NCI-H460 (cell line): ENCODE results near the gene GNAZ. TPM values are rescaled to one million over a fixed set of nuclear protein-coding genes. Genes with fewer than 3 reads are reported as not detected.

Source experiments
- DNase-seq: peaks from one replicate; pipeline ENCODE4 v3.0.0-alpha.2; 2016; ENCODE audit warnings: low read depth; ENCODE audit errors: extremely low read depth
- total RNA-seq: library from RNA; depleted of rRNA; stranded (reverse); fragments of >200 nt; shearing (Covaris generic); gene quantifications from 2 replicates; pipeline ENCODE4 v1.2.3, GENCODE V29; 2014

GNAZ gene
- total RNA-seq, 1 experiment from 2014 or later, result 4.0 TPM

- no peak for DNase-seq
These were observed 20.1 kb downstream of the GNAZ start for GRCh38 chr22:23090457-23090835.

- no peak for DNase-seq
These were observed 21.4 kb downstream of the GNAZ start for GRCh38 chr22:23091760-23092159.

GRCh38 chr22:23092217-23092955 is 22.1 kb downstream of the GNAZ start:
- no peak for DNase-seq

- DNase-seq, result no peak
These were observed 22.9 kb downstream of the GNAZ start for GRCh38 chr22:23093051-23093788.

- no peak for DNase-seq
These were observed 23.9 kb downstream of the GNAZ start for GRCh38 chr22:23094260-23094659.

- no peak for DNase-seq
These were observed 24.7 kb downstream of the GNAZ start for GRCh38 chr22:23094695-23095681.

GRCh38 chr22:23095733-23096342 is 25.5 kb downstream of the GNAZ start:
- no peak for DNase-seq

GRCh38 chr22:23097412-23098229 is 27.3 kb downstream of the GNAZ start:
- no peak for DNase-seq

GRCh38 chr22:23098230-23098705 is 27.9 kb downstream of the GNAZ start:
- DNase-seq, result no peak

GRCh38 chr22:23098718-23099530 is 28.6 kb downstream of the GNAZ start:
- no peak for DNase-seq

GRCh38 chr22:23099531-23099804 is 29.1 kb downstream of the GNAZ start:
- no peak for DNase-seq

- no peak for DNase-seq
These were observed 29.9 kb downstream of the GNAZ start for GRCh38 chr22:23100124-23100801.

GRCh38 chr22:23101524-23101923 is 31.2 kb downstream of the GNAZ start:
- DNase-seq, result no peak

- no peak for DNase-seq
These were observed 31.8 kb downstream of the GNAZ start for GRCh38 chr22:23102002-23102655.

GRCh38 chr22:23102776-23103175 is 32.5 kb downstream of the GNAZ start:
- DNase-seq, result no peak

- no peak for DNase-seq
These were observed 33.1 kb downstream of the GNAZ start for GRCh38 chr22:23103199-23103954.
